WTC11 (cell line): ENCODE measurements around the gene FCN3.

Experiments
- ATF1 ChIP-seq: sonication (generic); formaldehyde crosslinking; IDR thresholded peaks from 2 replicates; pipeline ENCODE4 v1.8.1; 2023; ENCODE audit warnings: mild to moderate bottlenecking, moderate library complexity, missing genetic modification reagents
- ELF4 ChIP-seq: sonication (generic); formaldehyde crosslinking; IDR thresholded peaks from 2 replicates; pipeline ENCODE4 v1.8.1; 2022; ENCODE audit warnings: low read depth, mild to moderate bottlenecking, moderate library complexity, missing genetic modification reagents
- NFYB ChIP-seq: sonication (generic); formaldehyde crosslinking; conservative IDR thresholded peaks from 2 replicates; pipeline ENCODE4 v1.8.0; 2022; ENCODE audit warnings: low read depth, missing genetic modification reagents
- TF ChIP-seq, protein P1 (sequence below): fragments of 200-600 bp; IDR thresholded peaks from 2 replicates; pipeline ENCODE4 v1.8.0; 2022; ENCODE audit warnings: antibody characterized with exemption
- TF ChIP-seq, protein P2 (sequence below): sonication (generic); formaldehyde crosslinking; conservative IDR thresholded peaks from 2 replicates; pipeline ENCODE4 v1.8.1; 2022; ENCODE audit warnings: mild to moderate bottlenecking, missing genetic modification reagents

DNA sequence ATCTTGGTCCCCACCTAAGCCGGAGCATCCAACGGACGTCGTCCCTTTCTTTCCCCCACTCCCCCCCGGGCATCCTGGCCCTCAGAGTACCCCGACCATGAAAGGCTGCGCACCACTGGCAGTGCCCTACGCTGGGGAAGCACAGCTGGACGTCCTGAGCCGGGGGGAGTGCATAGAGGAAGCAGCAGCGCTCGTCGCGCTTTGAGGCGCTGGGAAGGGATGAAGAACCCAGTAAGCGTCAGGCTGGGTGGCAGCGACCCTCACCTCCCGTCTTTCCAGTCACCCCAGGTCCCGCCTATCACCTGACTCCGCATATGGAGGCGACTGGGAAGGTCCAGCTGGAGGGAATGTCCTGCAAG, 13.6 kb downstream of the FCN3 start:
- TF ChIP-seq, protein P1, sequence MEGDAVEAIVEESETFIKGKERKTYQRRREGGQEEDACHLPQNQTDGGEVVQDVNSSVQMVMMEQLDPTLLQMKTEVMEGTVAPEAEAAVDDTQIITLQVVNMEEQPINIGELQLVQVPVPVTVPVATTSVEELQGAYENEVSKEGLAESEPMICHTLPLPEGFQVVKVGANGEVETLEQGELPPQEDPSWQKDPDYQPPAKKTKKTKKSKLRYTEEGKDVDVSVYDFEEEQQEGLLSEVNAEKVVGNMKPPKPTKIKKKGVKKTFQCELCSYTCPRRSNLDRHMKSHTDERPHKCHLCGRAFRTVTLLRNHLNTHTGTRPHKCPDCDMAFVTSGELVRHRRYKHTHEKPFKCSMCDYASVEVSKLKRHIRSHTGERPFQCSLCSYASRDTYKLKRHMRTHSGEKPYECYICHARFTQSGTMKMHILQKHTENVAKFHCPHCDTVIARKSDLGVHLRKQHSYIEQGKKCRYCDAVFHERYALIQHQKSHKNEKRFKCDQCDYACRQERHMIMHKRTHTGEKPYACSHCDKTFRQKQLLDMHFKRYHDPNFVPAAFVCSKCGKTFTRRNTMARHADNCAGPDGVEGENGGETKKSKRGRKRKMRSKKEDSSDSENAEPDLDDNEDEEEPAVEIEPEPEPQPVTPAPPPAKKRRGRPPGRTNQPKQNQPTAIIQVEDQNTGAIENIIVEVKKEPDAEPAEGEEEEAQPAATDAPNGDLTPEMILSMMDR = no peak
- TF ChIP-seq ATF1 (no peak), NFYB (no peak), ELF4 (no peak)
- TF ChIP-seq, protein P2, sequence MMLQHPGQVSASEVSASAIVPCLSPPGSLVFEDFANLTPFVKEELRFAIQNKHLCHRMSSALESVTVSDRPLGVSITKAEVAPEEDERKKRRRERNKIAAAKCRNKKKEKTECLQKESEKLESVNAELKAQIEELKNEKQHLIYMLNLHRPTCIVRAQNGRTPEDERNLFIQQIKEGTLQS (CRISPR knock-in tag) = no peak
